SU-DHL-6 (cell line): ENCODE results near the gene ADGRF3.
"Not testable (repeated sequence)": the region's sequence is repeated elsewhere in the genome, so short reads cannot be mapped to it uniquely, and the experiment has no call there.

Experiments used
- H2AFZ ChIP-seq: fragments of 200-600 bp; sonication (generic); 2 replicates; pipeline ENCODE4 v1.6.1; 2014; ENCODE audit warnings: low read depth, mild to moderate bottlenecking, moderate library complexity, mixed read lengths, antibody characterized with exemption, low read length; ENCODE audit not compliant: severe bottlenecking
- H3F3A ChIP-seq: fragments of 200-600 bp; shearing (Covaris generic); 2 replicates; pipeline ENCODE4 v1.6.0; 2016; ENCODE audit warnings: antibody characterized with exemption, mild to moderate bottlenecking; ENCODE audit not compliant: insufficient read depth
- H3K27ac ChIP-seq: fragments of 200-600 bp; sonication (generic); 2 replicates; pipeline ENCODE4 v1.5.1; 2016; ENCODE audit warnings: low read depth, mild to moderate bottlenecking, low read length, moderate library complexity, mixed read lengths
- H3K27me3 ChIP-seq: fragments of 200-600 bp; sonication (generic), shearing (Covaris generic); 2 replicates; pipeline ENCODE4 v1.6.0; 2014; ENCODE audit warnings: mild to moderate bottlenecking, low read length
- H3K36me3 ChIP-seq: fragments of 200-600 bp; sonication (generic); 2 replicates; pipeline ENCODE4 v1.6.1; 2014; ENCODE audit warnings: mild to moderate bottlenecking, low read length, mixed read lengths
- H3K4me2 ChIP-seq: fragments of 300-600, 200-600 bp; shearing (Covaris generic), sonication (generic); 2 replicates; pipeline ENCODE4 v1.6.0; 2014; ENCODE audit warnings: low read length, low read depth, mild to moderate bottlenecking; ENCODE audit not compliant: poor library complexity, severe bottlenecking
- H3K4me3 ChIP-seq: fragments of 200-600 bp; sonication (generic); 2 replicates; pipeline ENCODE4 v1.5.1; 2014; ENCODE audit warnings: antibody characterized with exemption, low read length, mild to moderate bottlenecking, mixed read lengths; ENCODE audit not compliant: insufficient read depth, poor library complexity, severe bottlenecking
- H3K79me2 ChIP-seq: fragments of 200-600 bp; sonication (generic); 2 replicates; pipeline ENCODE4 v1.6.1; 2014; ENCODE audit warnings: mild to moderate bottlenecking, low read length, moderate library complexity; ENCODE audit not compliant: insufficient read depth
- H3K9ac ChIP-seq: fragments of 200-600 bp; sonication (generic); 2 replicates; pipeline ENCODE4 v1.7.0; 2014; ENCODE audit warnings: mild to moderate bottlenecking, low read length
- H3K9me2 ChIP-seq: fragments of 200-600 bp; sonication (generic); replicated peaks from 2 replicates; pipeline ENCODE4 v1.6.1; 2014; ENCODE audit warnings: low read length; ENCODE audit not compliant: insufficient read depth
- H3K9me3 ChIP-seq: fragments of 200-600 bp; sonication (generic); 2 replicates; pipeline ENCODE4 v1.6.1; 2014; ENCODE audit warnings: low read length, mixed read lengths; ENCODE audit not compliant: insufficient read depth
- H4K20me1 ChIP-seq: fragments of 200-600 bp; sonication (generic); 2 replicates; pipeline ENCODE4 v1.6.1; 2014; ENCODE audit warnings: low read depth, mild to moderate bottlenecking, antibody characterized with exemption, low read length, moderate library complexity, mixed read lengths
- EZH2phosphoT487 ChIP-seq: fragments of 200-600 bp; sonication (generic), shearing (Covaris generic); conservative IDR thresholded peaks from 2 replicates; pipeline ENCODE4 v1.6.1; 2018; ENCODE audit warnings: mild to moderate bottlenecking, antibody characterized with exemption, low read length, moderate library complexity, mixed read lengths
- TF ChIP-seq, protein P1 (sequence below): fragments of 200-600 bp; sonication (generic); IDR thresholded peaks from one replicate; pipeline ENCODE4 v1.5.1; 2017; ENCODE audit warnings: antibody characterized with exemption, mild to moderate bottlenecking, low read length, moderate library complexity; ENCODE audit not compliant: insufficient read depth, poor library complexity, severe bottlenecking

The ADGRF3 gene

GRCh38 chr2:26305540-26305939 is 41.0 kb downstream of the ADGRF3 start:
- no peaks in the 10 kb centered on the region for H4K20me1 ChIP-seq
- H3F3A ChIP-seq = no peaks in the 10 kb centered on the region
- no peaks in the 10 kb centered on the region for H3K27me3 ChIP-seq
- no peak overlapping the region for H3K4me2 ChIP-seq
- H2AFZ ChIP-seq = no peak overlapping the region
- H3K79me2 ChIP-seq = no peaks in the 10 kb centered on the region
- H3K36me3 ChIP-seq = no peaks in the 10 kb centered on the region
- H3K9ac ChIP-seq = no peak overlapping the region
- H3K4me3 ChIP-seq = no peak overlapping the region
- TF ChIP-seq, protein P1, sequence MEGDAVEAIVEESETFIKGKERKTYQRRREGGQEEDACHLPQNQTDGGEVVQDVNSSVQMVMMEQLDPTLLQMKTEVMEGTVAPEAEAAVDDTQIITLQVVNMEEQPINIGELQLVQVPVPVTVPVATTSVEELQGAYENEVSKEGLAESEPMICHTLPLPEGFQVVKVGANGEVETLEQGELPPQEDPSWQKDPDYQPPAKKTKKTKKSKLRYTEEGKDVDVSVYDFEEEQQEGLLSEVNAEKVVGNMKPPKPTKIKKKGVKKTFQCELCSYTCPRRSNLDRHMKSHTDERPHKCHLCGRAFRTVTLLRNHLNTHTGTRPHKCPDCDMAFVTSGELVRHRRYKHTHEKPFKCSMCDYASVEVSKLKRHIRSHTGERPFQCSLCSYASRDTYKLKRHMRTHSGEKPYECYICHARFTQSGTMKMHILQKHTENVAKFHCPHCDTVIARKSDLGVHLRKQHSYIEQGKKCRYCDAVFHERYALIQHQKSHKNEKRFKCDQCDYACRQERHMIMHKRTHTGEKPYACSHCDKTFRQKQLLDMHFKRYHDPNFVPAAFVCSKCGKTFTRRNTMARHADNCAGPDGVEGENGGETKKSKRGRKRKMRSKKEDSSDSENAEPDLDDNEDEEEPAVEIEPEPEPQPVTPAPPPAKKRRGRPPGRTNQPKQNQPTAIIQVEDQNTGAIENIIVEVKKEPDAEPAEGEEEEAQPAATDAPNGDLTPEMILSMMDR = no peak
- no peak for TF ChIP-seq EZH2phosphoT487
- H3K9me2 ChIP-seq = no peaks in the 10 kb centered on the region
- H3K27ac ChIP-seq = no peak overlapping the region
- H3K9me3 ChIP-seq = no peaks in the 10 kb centered on the region

DNA sequence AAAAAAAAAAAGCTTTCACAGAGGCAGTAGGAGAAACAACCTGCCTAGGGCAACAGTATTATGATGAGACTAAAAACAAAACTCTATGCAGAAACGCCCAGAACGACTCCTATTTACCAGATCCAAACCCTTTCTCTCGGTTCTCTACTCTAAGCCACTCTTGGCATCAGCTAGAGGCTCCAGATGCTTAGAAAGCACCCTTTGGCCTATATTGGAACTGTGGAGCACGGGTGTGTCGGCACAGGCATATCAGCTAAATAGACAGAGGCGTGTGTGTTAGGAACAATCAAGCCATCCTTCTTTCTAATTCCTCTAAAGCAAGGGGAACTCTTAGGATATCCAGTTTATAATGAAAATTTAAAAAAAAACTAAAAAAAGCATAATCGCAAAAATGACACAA is 41.5 kb downstream of the ADGRF3 start:
- H4K20me1 ChIP-seq, H3K36me3 ChIP-seq, H3K4me3 ChIP-seq, H3K9me3 ChIP-seq, H3K79me2 ChIP-seq, H3K27ac ChIP-seq, H3K9me2 ChIP-seq, H3F3A ChIP-seq, H2AFZ ChIP-seq, H3K27me3 ChIP-seq, H3K9ac ChIP-seq, H3K4me2 ChIP-seq: not testable (repeated sequence)

DNA sequence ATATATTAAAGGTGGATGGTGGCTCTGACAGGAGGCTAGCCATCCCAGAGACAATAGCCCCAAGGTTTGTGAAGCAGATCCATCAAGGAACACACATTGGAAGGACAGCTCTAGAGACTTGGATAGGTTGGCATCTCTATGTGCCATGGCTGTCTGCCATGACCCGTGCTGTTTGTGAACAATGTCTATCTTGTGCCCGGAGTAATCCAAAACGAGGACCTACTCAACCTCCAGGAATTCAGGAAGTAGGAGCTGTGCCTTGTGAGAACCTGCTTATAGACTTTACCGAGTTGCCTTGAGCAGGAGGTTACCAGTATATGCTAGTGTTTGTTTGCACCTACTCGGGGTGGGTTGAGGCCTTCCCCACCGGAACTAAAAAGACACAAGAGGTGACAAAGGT is 43.7 kb downstream of the ADGRF3 start:
- Histone ChIP-seq H3K36me3 (no peaks in the 10 kb centered on the region), H3K79me2 (no peaks in the 10 kb centered on the region), H4K20me1 (no peaks in the 10 kb centered on the region), H3F3A (no peaks in the 10 kb centered on the region), H2AFZ (no peak overlapping the region), H3K27ac (no peak overlapping the region), H3K9me2 (no peaks in the 10 kb centered on the region), H3K9me3 (no peaks in the 10 kb centered on the region), H3K4me3 (no peak overlapping the region), H3K27me3 (no peaks in the 10 kb centered on the region), H3K9ac (no peak overlapping the region), H3K4me2 (no peak overlapping the region)
- TF ChIP-seq, protein P1 = no peak
- TF ChIP-seq EZH2phosphoT487 = no peak

GRCh38 chr2:26300234-26300925 is 46.2 kb downstream of the ADGRF3 start:
- H3F3A ChIP-seq = no peaks in the 10 kb centered on the region
- TF ChIP-seq, protein P1 = no peak
- TF ChIP-seq EZH2phosphoT487 = no peak
- H3K4me2 ChIP-seq = no peak overlapping the region
- H2AFZ ChIP-seq = no peak overlapping the region
- H3K27ac ChIP-seq = no peak overlapping the region
- no peaks in the 10 kb centered on the region for H3K79me2 ChIP-seq
- no peak overlapping the region for H3K9ac ChIP-seq
- no peaks in the 10 kb centered on the region for H3K9me2 ChIP-seq
- no peak overlapping the region for H3K4me3 ChIP-seq
- no peaks in the 10 kb centered on the region for H3K27me3 ChIP-seq
- H4K20me1 ChIP-seq = no peaks in the 10 kb centered on the region
- no peaks in the 10 kb centered on the region for H3K36me3 ChIP-seq
- H3K9me3 ChIP-seq = no peaks in the 10 kb centered on the region
